B cell (primary cell): ENCODE measurements around the gene MUC21. TPM values are rescaled to one million over a fixed set of nuclear protein-coding genes. Genes with fewer than 3 reads are reported as not detected.
"Not testable (repeated sequence)": the region's sequence is repeated elsewhere in the genome, so short reads cannot be mapped to it uniquely, and the experiment has no call there.

Experiments used
- ATAC-seq: fragments of 200-7000 bp; cut with Tn5 transposase; one replicate; pipeline ENCODE4 v1.10.0; 2021; ENCODE audit warnings: low read depth, mild to moderate bottlenecking, moderate number of reproducible peaks, moderate library complexity
- CTCF ChIA-PET: fragments of 350-600 bp; sonication (Branson Sonifier 250); formaldehyde crosslinking; loops from one replicate; lab custom pipeline; 2021; ENCODE audit warnings: antibody characterized with exemption, inconsistent platforms; lab: Charles Lee
- POLR2A ChIA-PET: fragments of 350-600 bp; sonication (Branson Sonifier 250); formaldehyde crosslinking; loops from one replicate; lab custom pipeline; 2021; ENCODE audit warnings: antibody characterized with exemption; lab: Charles Lee
- DNase-seq: peaks from one replicate; pipeline ENCODE4 v3.0.0; 2013
- H2AFZ ChIP-seq: 2 replicates; pipeline ENCODE4 v1.6.1; 2012; ENCODE audit warnings: mild to moderate bottlenecking, low read depth, low read length; ENCODE audit not compliant: insufficient read depth, poor library complexity, severe bottlenecking
- H3K27ac ChIP-seq, 2 donors: 1 replicate in 1 of 2; 2 replicates in 1 of 2; pipeline ENCODE4 v1.5.1; 2012 to 2013; ENCODE audit warnings: low read length in 2 of 2, mild to moderate bottlenecking in 2 of 2, moderate library complexity in 1 of 2
- H3K27me3 ChIP-seq, 4 experiments: fragments of 200-600 bp in 1 of 4; sonication (generic) in 1 of 4; replicated peaks in 1 of 4; 1 replicate in 2 of 4; 2 replicates in 2 of 4; pipeline versions ENCODE4 v1.6.1 to v1.7.0; 2013 to 2016; ENCODE audit warnings: low read length in 3 of 4, mild to moderate bottlenecking in 2 of 4, mixed read lengths in 1 of 4, moderate library complexity in 1 of 4; ENCODE audit not compliant: insufficient read depth in 4 of 4, control insufficient read depth in 3 of 4; ENCODE audit errors: control extremely low read depth in 1 of 4
- H3K36me3 ChIP-seq, 2 experiments: replicated peaks in 1 of 2; 1 replicate in 1 of 2; 2 replicates in 1 of 2; pipeline versions ENCODE4 v1.6.1 to v1.7.1; 2013; ENCODE audit warnings: low read length in 1 of 2; ENCODE audit not compliant: insufficient read depth in 2 of 2, control insufficient read depth in 1 of 2; ENCODE audit errors: control extremely low read depth in 1 of 2, extremely low read depth in 1 of 2
- H3K4me1 ChIP-seq, 2 donors: fragments of 200-600 bp in 1 of 2; sonication (generic) in 1 of 2; 1 replicate in 1 of 2; 2 replicates in 1 of 2; pipeline versions ENCODE4 v1.5.1 to v1.6.1; 2013 to 2017; ENCODE audit warnings: low read length in 2 of 2; ENCODE audit not compliant: control insufficient read depth in 2 of 2, insufficient read depth in 2 of 2
- H3K4me2 ChIP-seq: replicated peaks from 2 replicates; pipeline ENCODE3; 2012; ENCODE audit warnings: mild to moderate bottlenecking, low read depth, low read length; ENCODE audit not compliant: poor library complexity, severe bottlenecking
- H3K4me3 ChIP-seq, 5 experiments: fragments of 200-600 bp in 1 of 5; sonication (generic) in 1 of 5; 1 replicate in 3 of 5; 2 replicates in 2 of 5; pipeline versions ENCODE4 v1.5.1 to v1.7.0; 2011 to 2016; ENCODE audit warnings: low read length in 4 of 5, mild to moderate bottlenecking in 4 of 5, low read depth in 2 of 5, control low read depth in 1 of 5, moderate library complexity in 1 of 5; ENCODE audit not compliant: insufficient read depth in 1 of 5; ENCODE audit errors: control extremely low read depth in 1 of 5, extremely low read depth in 1 of 5
- H3K79me2 ChIP-seq: fragments of 200-600 bp; sonication (generic); one replicate; pipeline ENCODE4 v1.6.0; 2016; ENCODE audit warnings: low read length; ENCODE audit not compliant: control insufficient read depth, insufficient read depth
- H3K9ac ChIP-seq: fragments of 200-600 bp; sonication (generic); 2 replicates; pipeline ENCODE4 v1.6.1; 2017; ENCODE audit warnings: mild to moderate bottlenecking, low read length, moderate library complexity
- H3K9me3 ChIP-seq, 3 donors: one replicate each; pipeline versions ENCODE4 v1.6.1 to v1.7.1; 2013; ENCODE audit warnings: low read length in 2 of 3; ENCODE audit not compliant: control insufficient read depth in 2 of 3, insufficient read depth in 1 of 3; ENCODE audit errors: control extremely low read depth in 1 of 3
- H4K20me1 ChIP-seq: 2 replicates; pipeline ENCODE4 v1.6.0; 2012; ENCODE audit warnings: mild to moderate bottlenecking, low read length; ENCODE audit not compliant: insufficient read depth, control insufficient read depth, poor library complexity, severe bottlenecking
- H3K27ac Mint-ChIP-seq: one replicate; pipeline ENCODE4 v1.8.0; 2021; ENCODE audit warnings: mixed read lengths
- H3K27me3 Mint-ChIP-seq: one replicate; pipeline ENCODE4 v1.8.0; 2021; ENCODE audit warnings: mixed read lengths
- H3K4me1 Mint-ChIP-seq: one replicate; pipeline ENCODE4 v1.8.0; 2021; ENCODE audit warnings: mixed read lengths
- H3K4me3 Mint-ChIP-seq: one replicate; pipeline ENCODE4 v1.8.0; 2021; ENCODE audit warnings: mixed read lengths
- H3K9me3 Mint-ChIP-seq: one replicate; pipeline ENCODE4 v1.8.0; 2022; ENCODE audit warnings: mixed read lengths; ENCODE audit not compliant: insufficient read depth
- CTCF ChIP-seq: fragments of 200-600 bp; IDR thresholded peaks from one replicate; pipeline ENCODE4 v1.8.0; 2022; ENCODE audit warnings: antibody characterized with exemption, mild to moderate bottlenecking
- EZH2 ChIP-seq: IDR thresholded peaks from 2 replicates; pipeline ENCODE4 v1.6.1; 2012; ENCODE audit warnings: borderline replicate concordance, low read depth, mild to moderate bottlenecking, moderate library complexity, low read length; ENCODE audit not compliant: insufficient read depth, poor library complexity, severe bottlenecking
- WGBS: methylation state at CpG from one replicate; pipeline ENCODE4 v1.1.5; 2013; ENCODE audit warnings: missing lambda C conversion rate; ENCODE audit not compliant: insufficient coverage; 5-methylcytosine and 5-hydroxymethylcytosine counted together
- intact Hi-C: fragments of 100-400 bp; cut with micrococcal nuclease; formaldehyde crosslinking; loops from one replicate; pipeline ENCODE4 v1.10.0; 2022
- polyA plus RNA-seq: library from polyadenylated mRNA; depleted of rRNA; stranded (reverse); fragments of >200 nt; gene quantifications from 2 replicates; pipeline ENCODE4 v1.2.3, GENCODE V29; 2012
- total RNA-seq, 2 donors: library from RNA; stranded (reverse); fragments of 120-200 nt in 1 of 2; gene quantifications; 1 replicate in 1 of 2; 2 replicates in 1 of 2; pipeline versions ENCODE4 v1.2.3 to v1.2.4, GENCODE V29; 2013 to 2022

MUC21 gene
- total and polyA plus RNA-seq, 2 donors (not counting 1 experiment from before 2014, with no cell fraction given), result not detected

DNA sequence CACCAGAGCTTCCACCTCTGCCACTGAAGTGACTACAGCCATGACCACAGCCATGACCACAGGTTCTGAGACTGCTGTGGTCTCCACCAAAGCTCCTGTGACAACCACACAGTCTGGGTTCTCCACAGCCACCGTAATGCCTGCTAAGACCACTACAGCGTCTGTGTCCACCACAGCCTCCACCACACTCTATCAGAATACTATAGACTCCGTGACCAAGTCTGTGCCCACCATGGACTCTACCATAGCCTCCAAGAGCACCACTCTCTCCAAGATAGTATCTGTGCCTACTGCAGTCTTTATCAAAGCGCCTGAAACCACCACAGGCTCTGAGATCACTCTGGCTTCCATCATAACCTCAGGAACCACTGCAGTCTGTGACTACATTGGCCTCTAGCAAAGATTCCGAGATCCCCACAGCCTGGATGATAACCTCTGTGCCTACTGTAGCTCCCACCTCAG lies 18.3 kb upstream of the MUC21 start:
- POLR2A ChIA-PET, result no interaction called here
- 74% methylated on average over 5 of the region's 5 CpGs for WGBS
- intact Hi-C loops, result no loop called here
- H3K79me2 ChIP-seq, result no peaks in the 10 kb centered on the region
- no peaks in the 10 kb centered on the region for H3K4me1 ChIP-seq
- no peak overlapping the region for H3K4me3 ChIP-seq
- H3K27me3 ChIP-seq, result peaks cover 0 to 20% (median 0%) of the 10 kb centered on the region in 4 experiments
- no peak overlapping the region for H3K27ac Mint-ChIP-seq
- H3K36me3 ChIP-seq, result no peaks in the 10 kb centered on the region
- H3K4me1 Mint-ChIP-seq, result peaks cover 5% of the 10 kb centered on the region
- no peak overlapping the region for H3K4me3 Mint-ChIP-seq
- no peak for ATAC-seq
- no peaks in the 10 kb centered on the region for H4K20me1 ChIP-seq
- H3K9ac ChIP-seq, result no peak overlapping the region
- H3K9me3 ChIP-seq, result peaks cover 0 to 6% (median 0%) of the 10 kb centered on the region in 3 donors
- H3K27ac ChIP-seq, result no peak overlapping the region
- CTCF ChIA-PET, result no interaction called here
- peaks cover 45% of the 10 kb centered on the region for H3K27me3 Mint-ChIP-seq
- H3K9me3 Mint-ChIP-seq, result no peaks in the 10 kb centered on the region
- no peak for DNase-seq
- H3K4me2 ChIP-seq, result no peak overlapping the region
- H2AFZ ChIP-seq, result no peak overlapping the region
- TF ChIP-seq CTCF, result no peak
- no peak for TF ChIP-seq EZH2

DNA sequence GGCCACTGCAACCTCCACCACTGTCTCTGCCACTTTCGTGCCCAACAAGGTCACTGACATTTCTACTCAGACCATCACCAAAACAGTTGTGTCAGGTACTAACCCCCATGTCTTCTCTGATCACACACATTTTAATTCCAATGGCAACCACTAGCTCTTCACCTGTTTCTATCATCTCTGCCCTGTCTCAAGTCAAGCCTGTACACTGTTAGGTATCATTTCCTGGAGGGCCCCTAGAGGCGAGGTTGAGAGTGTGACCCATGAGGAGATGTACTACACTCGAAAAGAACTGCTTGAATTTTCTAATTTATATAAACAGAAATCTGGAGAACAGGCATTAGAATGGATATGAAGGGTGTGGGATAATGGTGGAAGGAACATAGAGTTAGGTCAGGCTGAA lies 17.4 kb upstream of the MUC21 start:
- no peaks in the 10 kb centered on the region for H4K20me1 ChIP-seq
- no peak overlapping the region for H3K9ac ChIP-seq
- Mint-ChIP-seq H3K27ac (no peak overlapping the region), H3K27me3 (peaks cover 42% of the 10 kb centered on the region), H3K4me1 (peaks cover 5% of the 10 kb centered on the region), H3K9me3 (no peaks in the 10 kb centered on the region), H3K4me3 (no peak overlapping the region)
- no peak for ATAC-seq
- no peak overlapping the region for H2AFZ ChIP-seq
- H3K36me3 ChIP-seq, result no peaks in the 10 kb centered on the region
- H3K4me1 ChIP-seq, result no peaks in the 10 kb centered on the region
- peaks cover 0 to 6% (median 0%) of the 10 kb centered on the region in 3 donors for H3K9me3 ChIP-seq
- CTCF ChIA-PET, result no interaction called here
- POLR2A ChIA-PET, result no interaction called here
- H3K27ac ChIP-seq, result no peak overlapping the region
- no peaks in the 10 kb centered on the region for H3K79me2 ChIP-seq
- no peak overlapping the region for H3K4me3 ChIP-seq
- peaks cover 0 to 20% (median 0%) of the 10 kb centered on the region in 4 experiments for H3K27me3 ChIP-seq
- TF ChIP-seq CTCF, result no peak
- TF ChIP-seq EZH2, result no peak
- H3K4me2 ChIP-seq, result no peak overlapping the region
- intact Hi-C loops, result no loop called here
- DNase-seq, result no peak
- WGBS, result 0% methylated on average over 1 of the region's 3 CpGs

DNA sequence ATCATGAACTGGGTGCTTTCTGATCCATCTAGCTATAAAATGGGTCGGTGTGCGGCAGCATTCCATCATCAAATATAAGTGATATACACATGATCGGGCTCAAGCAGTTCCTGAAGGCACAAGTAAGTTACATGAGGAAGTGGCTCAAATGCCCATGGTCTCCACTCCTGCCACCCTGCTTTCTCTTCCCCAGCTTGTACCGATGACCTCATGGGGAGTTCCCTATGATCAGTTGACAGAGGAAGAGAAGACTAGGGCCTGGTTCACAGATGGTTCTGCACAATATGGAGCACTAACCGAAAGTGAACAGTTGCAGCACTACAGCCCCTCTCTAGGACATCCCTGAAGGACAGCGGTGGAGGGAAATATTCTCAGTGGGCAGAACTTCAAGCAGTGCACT lies 14.3 kb upstream of the MUC21 start:
- H3K79me2 ChIP-seq, intact Hi-C loops, ATAC-seq, H3K9me3 ChIP-seq, H3K27ac Mint-ChIP-seq, H3K27ac ChIP-seq, H3K4me3 ChIP-seq, H3K4me1 Mint-ChIP-seq, H3K4me3 Mint-ChIP-seq, H3K36me3 ChIP-seq, H3K4me1 ChIP-seq, H3K9ac ChIP-seq, H4K20me1 ChIP-seq, H2AFZ ChIP-seq, POLR2A ChIA-PET, H3K9me3 Mint-ChIP-seq, H3K4me2 ChIP-seq: not testable (repeated sequence)
- peaks cover 48% of the 10 kb centered on the region for H3K27me3 Mint-ChIP-seq
- 83% methylated on average over 2 of the region's 6 CpGs for WGBS
- H3K27me3 ChIP-seq, result peaks cover 0 to 23% (median 5%) of the 10 kb centered on the region in 4 experiments
- peak; percentile 31 for DNase-seq
- CTCF ChIA-PET, result interaction anchor here (0.8 kb wide), 1 partner anchor 118 kb away, joined by 3 read pairs; no protein-coding TSS in a partner anchor
